Nephron progenitor cell (in vitro differentiated cells): ENCODE results near the gene E2F1.

ENCODE experiments used
- DNase-seq: peaks from one replicate; pipeline ENCODE4 v3.0.0; 2021
- H3K27ac Mint-ChIP-seq: 2 replicates; pipeline ENCODE4 v1.8.0; 2021; ENCODE audit warnings: mild to moderate bottlenecking, moderate library complexity, mixed read lengths
- H3K27me3 Mint-ChIP-seq: 2 replicates; pipeline ENCODE4 v1.8.0; 2021; ENCODE audit warnings: mild to moderate bottlenecking, low read depth, mixed read lengths; ENCODE audit not compliant: poor library complexity
- H3K36me3 Mint-ChIP-seq: 2 replicates; pipeline ENCODE4 v1.8.0; 2021; ENCODE audit warnings: low read depth, mixed read lengths
- H3K4me1 Mint-ChIP-seq: 2 replicates; pipeline ENCODE4 v1.8.0; 2021; ENCODE audit warnings: mixed read lengths
- H3K4me3 Mint-ChIP-seq: 2 replicates; pipeline ENCODE4 v1.8.0; 2021; ENCODE audit warnings: mild to moderate bottlenecking, moderate library complexity, mixed read lengths
- H3K9me3 Mint-ChIP-seq: 2 replicates; pipeline ENCODE4 v1.8.0; 2021; ENCODE audit warnings: mild to moderate bottlenecking, moderate library complexity, mixed read lengths
- TF ChIP-seq, protein P1 (sequence below): fragments of 200-600 bp; sonication (generic); IDR thresholded peaks from 2 replicates; pipeline ENCODE4 v1.5.0; 2021; ENCODE audit warnings: antibody characterized with exemption

E2F1 gene

DNA sequence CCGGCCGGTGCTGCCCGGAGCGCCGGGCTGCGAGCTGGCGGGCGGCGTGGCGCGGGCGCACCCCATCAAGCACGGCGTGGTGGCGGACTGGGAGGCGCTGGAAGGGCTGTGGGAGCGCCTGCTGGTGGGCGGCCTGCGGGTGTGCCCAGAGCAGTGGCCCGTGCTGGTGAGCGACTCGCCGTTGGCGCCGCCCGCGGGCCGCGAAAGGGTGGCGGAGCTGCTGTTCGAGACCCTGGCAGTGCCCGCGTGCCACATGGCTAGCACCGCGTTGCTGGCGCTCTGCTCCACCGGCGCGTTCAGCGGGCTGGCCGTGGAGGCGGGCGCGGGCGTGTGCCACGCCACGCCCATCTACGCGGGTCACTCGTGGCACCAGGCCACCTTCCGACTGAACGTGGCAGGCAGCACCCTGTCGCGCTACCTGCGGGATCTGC is 18.9 kb downstream of the E2F1 start:
- TF ChIP-seq, protein P1, sequence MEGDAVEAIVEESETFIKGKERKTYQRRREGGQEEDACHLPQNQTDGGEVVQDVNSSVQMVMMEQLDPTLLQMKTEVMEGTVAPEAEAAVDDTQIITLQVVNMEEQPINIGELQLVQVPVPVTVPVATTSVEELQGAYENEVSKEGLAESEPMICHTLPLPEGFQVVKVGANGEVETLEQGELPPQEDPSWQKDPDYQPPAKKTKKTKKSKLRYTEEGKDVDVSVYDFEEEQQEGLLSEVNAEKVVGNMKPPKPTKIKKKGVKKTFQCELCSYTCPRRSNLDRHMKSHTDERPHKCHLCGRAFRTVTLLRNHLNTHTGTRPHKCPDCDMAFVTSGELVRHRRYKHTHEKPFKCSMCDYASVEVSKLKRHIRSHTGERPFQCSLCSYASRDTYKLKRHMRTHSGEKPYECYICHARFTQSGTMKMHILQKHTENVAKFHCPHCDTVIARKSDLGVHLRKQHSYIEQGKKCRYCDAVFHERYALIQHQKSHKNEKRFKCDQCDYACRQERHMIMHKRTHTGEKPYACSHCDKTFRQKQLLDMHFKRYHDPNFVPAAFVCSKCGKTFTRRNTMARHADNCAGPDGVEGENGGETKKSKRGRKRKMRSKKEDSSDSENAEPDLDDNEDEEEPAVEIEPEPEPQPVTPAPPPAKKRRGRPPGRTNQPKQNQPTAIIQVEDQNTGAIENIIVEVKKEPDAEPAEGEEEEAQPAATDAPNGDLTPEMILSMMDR: no peak
- peak; percentile 26 for DNase-seq
- Mint-ChIP-seq H3K36me3 (peaks cover 18% of the 10 kb centered on the region), H3K9me3 (no peaks in the 10 kb centered on the region), H3K4me3 (no peak overlapping the region), H3K27me3 (no peaks in the 10 kb centered on the region), H3K4me1 (peaks cover 36% of the 10 kb centered on the region), H3K27ac (no peak overlapping the region)

DNA sequence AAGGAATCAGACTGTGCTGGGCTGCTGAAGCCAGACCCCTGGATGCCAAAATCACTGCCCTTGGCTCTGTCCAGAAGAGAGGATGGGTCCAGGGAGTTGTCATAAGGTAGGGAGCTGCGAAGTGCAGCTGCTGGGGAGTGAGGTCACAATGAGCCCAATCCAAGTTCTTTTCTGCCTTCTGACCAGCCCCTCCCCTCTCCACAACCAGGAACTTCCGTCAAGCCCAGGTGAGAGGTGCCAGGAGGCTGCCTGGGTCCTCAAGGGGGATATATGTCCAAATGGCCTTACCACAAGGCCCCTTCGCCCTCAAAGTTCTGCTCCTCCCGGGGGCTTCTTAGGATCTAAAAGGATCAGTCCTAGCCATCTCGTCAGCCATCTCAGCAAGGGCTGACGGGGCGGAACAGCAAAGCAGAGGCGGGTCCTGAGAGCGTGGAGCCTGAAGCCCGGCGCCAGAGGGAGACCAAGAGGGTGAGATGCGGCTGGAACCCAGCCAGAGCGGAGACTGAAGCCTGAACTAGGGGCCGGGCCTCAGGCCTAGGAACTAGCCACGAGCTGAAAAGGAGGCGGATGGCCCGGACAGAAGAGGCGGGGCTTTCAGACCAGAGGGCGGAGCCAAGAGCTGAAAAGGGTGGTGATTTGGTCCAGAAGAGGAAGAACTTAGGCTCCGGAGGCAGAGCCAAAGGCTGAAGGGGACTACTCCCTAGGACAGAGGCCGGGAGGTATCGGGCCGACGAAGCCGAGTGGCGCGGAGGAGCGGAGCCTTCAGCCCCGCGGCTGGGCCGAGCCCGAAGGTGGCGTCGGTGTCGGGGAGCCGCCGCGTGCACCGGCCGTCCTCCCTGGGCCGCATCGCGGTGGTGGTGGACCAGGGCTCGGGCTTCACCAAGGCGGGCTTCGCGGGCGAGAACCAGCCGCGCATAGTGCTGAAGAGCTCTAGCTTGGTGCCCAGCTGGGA is 19.6 kb downstream of the E2F1 start, which contains the start of gene ACTL10:
Gene ACTL10 (plus strand): TSS at position 651 of the 952 bp plus-strand sequence. CDS start 555 bp downstream, outside the sequence.
- Mint-ChIP-seq H3K27me3 (no peaks in the 10 kb centered on the region), H3K4me3 (peak within 1 kb of the TSS; percentile 84), H3K4me1 (peaks cover 32% of the 10 kb centered on the region), H3K36me3 (peaks cover 14% of the 10 kb centered on the region), H3K27ac (peak within 1 kb of the TSS; percentile 68), H3K9me3 (no peaks in the 10 kb centered on the region)
- peak; percentile 85 for DNase-seq
- TF ChIP-seq, protein P1: no peak

DNA sequence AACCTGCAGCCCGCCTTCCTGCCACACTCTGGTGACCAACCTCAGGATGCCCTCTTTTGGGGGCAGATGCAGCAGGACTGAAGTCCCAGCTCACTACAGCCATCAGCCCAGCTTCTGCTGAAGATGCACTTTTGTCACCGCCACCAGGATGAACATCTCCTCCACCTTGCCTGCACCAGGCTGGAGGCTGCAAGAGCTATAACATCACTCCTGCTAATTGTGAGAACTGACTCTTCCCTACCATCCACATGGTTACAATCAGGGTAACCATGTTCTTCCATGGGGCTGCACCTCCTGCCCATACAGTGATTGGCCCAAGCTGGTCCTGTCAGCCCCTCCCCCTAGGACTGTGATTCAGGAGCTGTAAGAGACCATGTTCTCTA is 21.4 kb downstream of the E2F1 start:
- Mint-ChIP-seq H3K4me1 (peaks cover 32% of the 10 kb centered on the region), H3K27ac (peak overlapping the region; percentile 72), H3K36me3 (peaks cover 14% of the 10 kb centered on the region), H3K9me3 (no peaks in the 10 kb centered on the region), H3K27me3 (no peaks in the 10 kb centered on the region), H3K4me3 (peak overlapping the region; percentile 83)
- DNase-seq: no peak
- TF ChIP-seq, protein P1: no peak

DNA sequence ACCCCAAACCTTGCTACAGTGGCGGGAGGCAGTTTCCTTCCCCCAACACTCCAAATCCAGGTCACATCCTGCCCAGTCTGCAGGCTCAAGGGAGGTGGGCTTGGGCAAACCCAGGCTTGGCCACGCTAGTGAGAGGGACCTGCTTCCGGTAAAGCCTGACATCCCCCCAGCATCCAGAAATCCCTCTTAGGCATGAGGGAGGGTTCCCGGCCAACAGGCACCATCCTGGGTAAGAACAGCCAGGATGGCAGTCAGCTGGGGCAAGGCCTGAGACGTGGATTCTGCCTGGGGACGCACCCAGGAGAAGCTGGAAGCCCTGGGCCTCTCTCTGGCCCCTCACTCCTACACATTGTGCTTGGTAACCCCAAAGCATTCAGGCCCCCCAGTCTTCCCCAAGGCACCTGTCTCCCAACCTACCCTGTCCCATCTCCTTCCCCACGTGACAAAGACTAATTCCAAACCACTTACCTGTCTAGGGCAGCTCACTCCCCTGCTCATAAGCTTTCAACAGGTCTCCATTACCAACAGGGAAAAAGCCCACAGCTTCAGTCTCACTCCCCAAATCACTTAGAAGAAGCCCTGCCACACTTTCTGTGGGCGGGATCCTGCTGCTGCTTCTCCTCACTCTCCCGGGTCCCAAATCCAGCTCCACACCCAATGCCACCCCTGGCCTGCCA is 22.0 kb downstream of the E2F1 start:
- Mint-ChIP-seq H3K27me3 (no peaks in the 10 kb centered on the region), H3K4me1 (peaks cover 32% of the 10 kb centered on the region), H3K4me3 (peak overlapping the region; percentile 83), H3K27ac (peak overlapping the region; percentile 72), H3K36me3 (peaks cover 14% of the 10 kb centered on the region), H3K9me3 (no peaks in the 10 kb centered on the region)
- DNase-seq: no peak
- TF ChIP-seq, protein P1: no peak

DNA sequence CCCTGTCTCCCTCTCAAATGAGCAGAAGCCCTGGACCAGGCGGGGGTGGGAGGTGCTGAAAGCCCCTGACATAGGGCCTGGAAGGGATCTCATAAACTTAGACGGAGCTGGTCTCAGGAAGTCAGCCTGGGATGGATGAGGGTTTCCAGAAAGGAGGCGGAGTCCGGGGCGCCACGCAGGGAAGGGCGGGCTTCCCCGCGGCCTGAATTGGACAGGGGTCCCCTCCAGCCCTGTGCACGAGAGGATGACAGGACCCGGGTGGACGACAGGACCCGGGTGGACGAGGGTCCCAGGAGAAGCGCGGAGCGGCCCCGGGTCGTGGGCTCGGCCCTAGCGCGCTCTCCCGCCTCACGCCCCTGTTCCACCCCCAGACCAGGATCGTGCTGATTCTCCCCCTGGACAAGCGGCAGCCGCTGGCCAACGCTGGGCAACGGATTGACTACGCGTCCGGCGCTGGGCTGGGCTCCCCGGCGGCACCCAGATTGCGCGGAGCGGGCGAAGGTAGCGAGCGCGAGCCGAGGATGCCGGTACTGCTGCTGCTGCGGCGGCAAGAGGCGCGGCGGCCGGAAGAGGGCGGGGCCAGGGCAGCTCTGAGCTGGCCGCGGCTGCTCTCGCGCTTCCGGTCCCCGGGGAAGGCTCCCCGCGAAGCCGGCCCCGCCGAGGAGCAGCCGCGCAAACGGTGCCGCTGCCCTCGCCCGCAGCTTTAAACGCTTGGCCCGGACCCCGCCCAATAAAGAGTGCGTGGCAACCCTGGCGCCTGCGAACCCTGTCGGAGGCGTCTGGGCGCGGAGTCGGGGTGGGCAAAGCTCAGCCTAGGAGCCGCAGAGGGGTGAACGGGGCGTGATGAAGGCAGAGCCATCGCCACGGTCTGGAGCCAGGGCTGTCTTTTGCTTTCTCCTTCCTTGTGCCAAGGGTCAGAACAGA is 22.8 kb downstream of the E2F1 start:
- Mint-ChIP-seq H3K9me3 (no peaks in the 10 kb centered on the region), H3K4me1 (peaks cover 32% of the 10 kb centered on the region), H3K36me3 (peaks cover 8% of the 10 kb centered on the region), H3K27me3 (no peaks in the 10 kb centered on the region), H3K27ac (no peak overlapping the region), H3K4me3 (peak overlapping the region; percentile 83)
- TF ChIP-seq, protein P1: no peak
- peak; percentile 88 for DNase-seq
